NCI-H1930 (cell line): ENCODE results near the gene RRAD.

Experiments used
- DNase-seq, 2 experiments: peaks; one replicate each; lab custom pipeline; 2025; lab: John Stamatoyannopoulos, UW

The RRAD gene

GRCh38 chr16:66917741-66918140 is 7.6 kb downstream of the RRAD start:
- DNase-seq: no peak

- no peak for DNase-seq
Measured at GRCh38 chr16:66916518-66916917, 8.8 kb downstream of the RRAD start.

- no peak for DNase-seq
Measured at GRCh38 chr16:66915041-66915440, 10.3 kb downstream of the RRAD start.

- no peak for DNase-seq
Measured at GRCh38 chr16:66914541-66914940, 10.8 kb downstream of the RRAD start.

- DNase-seq: no peak
Measured at GRCh38 chr16:66913711-66914110, 11.6 kb downstream of the RRAD start.

GRCh38 chr16:66913081-66913480 is 12.3 kb downstream of the RRAD start:
- DNase-seq: no peak

GRCh38 chr16:66911801-66912200 is 13.5 kb downstream of the RRAD start:
- no peak for DNase-seq

GRCh38 chr16:66911112-66911511 is 14.2 kb downstream of the RRAD start:
- no peak for DNase-seq

GRCh38 chr16:66910175-66910940 is 15.0 kb downstream of the RRAD start:
- no peak for DNase-seq

- DNase-seq: no peak
Measured at GRCh38 chr16:66908762-66909559, 16.4 kb downstream of the RRAD start.

GRCh38 chr16:66908116-66908515 is 17.2 kb downstream of the RRAD start:
- no peak for DNase-seq

GRCh38 chr16:66906916-66907836 is 18.2 kb downstream of the RRAD start:
- DNase-seq: no peak

- no peak for DNase-seq
Measured at GRCh38 chr16:66905633-66906539, 19.4 kb downstream of the RRAD start.

- no peak for DNase-seq
Measured at GRCh38 chr16:66904846-66905632, 20.3 kb downstream of the RRAD start.

- DNase-seq: no peak
Measured at GRCh38 chr16:66904428-66904845, 20.9 kb downstream of the RRAD start.

GRCh38 chr16:66903544-66904427 is 21.5 kb downstream of the RRAD start:
- no peak for DNase-seq

- DNase-seq: no peak
Measured at GRCh38 chr16:66902648-66903543, 22.4 kb downstream of the RRAD start.

GRCh38 chr16:66901626-66902025 is 23.7 kb downstream of the RRAD start:
- no peak for DNase-seq
